HT1080 (cell line): ENCODE data around the gene C14orf119. TPM values are rescaled to one million over a fixed set of nuclear protein-coding genes. Genes with fewer than 3 reads are reported as not detected.

Experiments used
- DNase-seq: peaks from one replicate; pipeline ENCODE4 v3.0.0-alpha.2; 2015; ENCODE audit warnings: low read depth
- total RNA-seq: library from RNA; depleted of rRNA; stranded (reverse); fragments of >200 nt; shearing (Covaris generic); gene quantifications from 2 replicates; pipeline ENCODE4 v1.2.3, GENCODE V29; 2014

Gene C14orf119
- total RNA-seq, 1 experiment from 2014 or later = 82.8 TPM

- DNase-seq = no peak
Observed at GRCh38 chr14:23060536-23061260, 34.6 kb upstream of the C14orf119 start.

GRCh38 chr14:23062002-23062401, 33.3 kb upstream of the C14orf119 start:
- peak; percentile 96 for DNase-seq

DNA sequence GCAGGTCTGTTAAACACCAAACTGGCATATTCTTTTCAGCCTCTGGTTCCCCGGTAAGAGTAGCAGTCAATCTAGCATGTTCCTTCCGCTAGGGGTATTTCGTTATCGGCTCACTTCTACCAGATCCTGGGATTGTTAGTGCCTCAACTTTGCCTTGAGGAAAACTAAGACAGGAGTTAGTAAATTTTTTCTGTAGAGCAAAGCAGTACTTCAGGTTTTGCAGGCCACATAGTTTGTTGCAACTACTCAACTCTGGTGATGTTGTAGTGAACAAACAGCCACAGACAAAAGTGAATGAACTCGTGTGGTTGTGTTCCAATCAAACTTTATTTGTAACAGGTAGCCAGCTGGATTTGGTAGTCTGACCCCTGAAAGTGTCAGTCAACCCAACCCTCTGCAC, 31.7 kb upstream of the C14orf119 start:
- DNase-seq = no peak

- no peak for DNase-seq
Observed at GRCh38 chr14:23066368-23066767, 28.9 kb upstream of the C14orf119 start.

- DNase-seq = no peak
Observed at GRCh38 chr14:23066855-23067744, 28.2 kb upstream of the C14orf119 start.

DNA sequence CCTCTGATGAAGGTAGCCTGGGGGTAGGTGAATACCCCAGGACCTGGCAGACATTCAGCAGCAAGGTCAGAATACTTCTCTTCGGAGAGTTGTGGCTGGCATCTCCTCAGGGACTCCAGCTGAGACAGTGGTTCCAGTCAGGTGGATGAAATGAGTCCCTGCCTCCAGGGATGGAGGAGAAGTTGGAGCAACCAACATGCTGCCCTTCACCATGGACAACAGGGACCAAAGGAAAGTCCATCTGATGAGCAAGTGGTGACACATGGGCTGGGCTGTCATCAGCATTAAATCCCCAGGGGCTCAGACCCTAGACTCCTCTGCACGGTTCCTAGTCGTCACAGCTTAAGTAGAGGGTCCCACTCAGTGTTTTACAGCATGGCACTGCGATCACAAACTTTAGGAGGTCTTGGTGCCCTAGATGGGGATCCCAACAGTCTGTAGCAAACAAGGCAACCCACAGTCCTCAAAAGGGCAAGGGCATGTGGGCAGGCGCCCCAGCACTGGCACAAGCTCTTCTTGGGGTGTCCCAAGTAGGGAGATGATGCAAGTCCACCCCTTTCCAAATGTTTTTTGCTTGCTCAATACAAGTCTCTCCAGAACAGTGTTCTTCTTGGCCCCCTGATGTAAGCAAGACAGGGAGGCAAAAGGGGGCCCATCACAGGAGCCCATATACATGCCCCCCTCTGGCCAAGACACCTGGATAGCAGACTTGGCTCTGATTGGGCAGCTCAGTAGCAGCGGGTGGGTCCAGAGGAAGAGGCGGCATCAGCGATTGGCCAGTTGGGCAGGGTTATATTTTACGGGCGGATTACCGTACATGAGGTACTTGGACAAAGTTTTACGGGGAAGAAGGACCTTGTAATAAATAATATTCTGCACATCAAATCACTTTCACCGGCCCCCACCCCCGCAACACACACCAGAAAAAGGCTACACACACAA, 27.2 kb upstream of the C14orf119 start:
- DNase-seq = no peak

DNA sequence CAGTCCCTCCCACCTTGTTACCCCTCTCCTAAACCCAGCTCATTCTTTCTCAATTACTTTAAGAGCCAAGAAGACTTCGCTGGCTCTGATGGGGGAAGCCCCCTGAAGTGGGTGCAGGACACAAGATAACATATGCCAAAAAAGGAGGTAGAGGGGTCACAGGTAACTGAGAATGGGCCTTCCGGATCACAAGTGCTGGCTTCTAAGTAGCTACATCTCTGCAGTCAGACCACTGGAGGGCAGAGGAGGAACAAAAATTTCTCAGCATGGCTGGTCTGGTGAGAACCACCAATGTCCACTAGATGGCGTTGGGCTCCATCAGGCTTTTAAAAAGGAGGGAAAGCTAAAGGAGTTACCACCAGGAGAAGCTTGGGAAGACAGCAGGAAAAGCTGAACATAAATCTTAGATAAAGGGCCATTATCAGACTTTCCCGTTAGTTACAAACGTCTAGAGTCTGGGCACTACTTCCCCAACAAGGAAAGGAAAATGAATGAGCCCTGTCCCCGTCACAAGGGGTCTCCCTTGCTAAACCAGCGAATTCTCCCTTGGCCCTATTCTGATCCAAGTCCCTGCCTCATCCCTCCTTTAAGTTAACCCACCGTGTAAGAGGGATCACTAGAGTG, 26.4 kb upstream of the C14orf119 start:
- DNase-seq = peak; percentile 92

DNA sequence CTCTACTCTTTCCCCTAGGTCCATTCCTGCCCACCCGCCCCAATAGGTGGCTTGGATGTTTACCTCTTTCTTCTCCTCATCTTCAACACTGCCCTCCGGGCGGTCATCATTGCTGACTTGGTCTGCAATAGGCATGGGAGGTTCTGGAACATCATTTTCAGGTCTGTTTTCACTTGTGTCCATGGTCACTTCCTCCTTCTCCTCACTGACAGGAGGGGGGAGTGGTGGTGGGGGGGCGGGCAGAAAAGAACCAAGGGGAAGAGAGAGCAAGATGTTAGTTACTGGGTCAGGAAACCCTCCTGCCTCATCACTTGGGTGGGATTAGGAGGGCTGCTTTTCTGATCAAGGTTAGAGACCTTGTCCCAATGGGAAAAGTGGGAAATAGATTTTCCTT, 25.9 kb upstream of the C14orf119 start:
- DNase-seq = no peak

DNA sequence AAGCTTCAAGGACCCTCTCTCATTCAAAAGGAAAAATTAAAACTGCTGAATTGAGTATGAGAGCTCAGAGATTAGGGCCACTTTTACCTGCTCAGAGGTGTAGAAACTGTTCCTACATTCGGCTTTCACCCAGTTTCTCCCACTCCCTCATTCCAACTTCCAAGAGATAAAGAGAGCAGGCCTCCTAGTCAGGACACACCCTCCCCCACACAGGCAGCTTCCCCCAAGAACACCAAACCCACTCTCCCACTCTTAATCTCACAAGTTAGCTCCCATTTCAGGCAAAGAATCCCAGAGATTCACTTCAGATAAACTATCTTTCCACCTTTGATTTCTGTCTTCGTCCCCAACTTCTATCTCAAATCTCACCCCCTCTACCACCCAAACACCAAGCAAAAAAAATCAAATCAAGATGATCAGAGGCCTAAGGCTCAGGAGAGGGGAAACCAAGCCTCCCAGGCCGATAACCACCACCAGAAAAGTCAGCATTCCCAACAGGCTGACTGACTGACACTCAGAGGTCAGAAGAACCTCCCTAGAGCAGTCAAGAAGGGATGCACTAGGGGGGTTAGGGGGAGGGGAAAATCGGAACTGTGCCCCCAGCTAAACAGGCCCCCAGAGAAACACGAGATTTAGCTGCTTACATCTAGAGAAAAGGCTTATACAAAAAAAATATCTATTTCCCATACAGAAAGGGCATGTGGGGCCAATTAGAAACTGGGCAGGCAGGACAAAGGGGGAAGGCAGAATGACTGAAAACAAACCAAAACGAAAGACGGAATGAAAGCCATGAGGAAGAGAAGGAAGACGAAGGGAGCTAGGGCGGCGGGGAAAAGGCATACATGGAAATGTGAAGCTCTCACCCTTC, 24.8 kb upstream of the C14orf119 start:
- DNase-seq = no peak

GRCh38 chr14:23071244-23071920, 23.9 kb upstream of the C14orf119 start:
- DNase-seq = peak; percentile 89

DNA sequence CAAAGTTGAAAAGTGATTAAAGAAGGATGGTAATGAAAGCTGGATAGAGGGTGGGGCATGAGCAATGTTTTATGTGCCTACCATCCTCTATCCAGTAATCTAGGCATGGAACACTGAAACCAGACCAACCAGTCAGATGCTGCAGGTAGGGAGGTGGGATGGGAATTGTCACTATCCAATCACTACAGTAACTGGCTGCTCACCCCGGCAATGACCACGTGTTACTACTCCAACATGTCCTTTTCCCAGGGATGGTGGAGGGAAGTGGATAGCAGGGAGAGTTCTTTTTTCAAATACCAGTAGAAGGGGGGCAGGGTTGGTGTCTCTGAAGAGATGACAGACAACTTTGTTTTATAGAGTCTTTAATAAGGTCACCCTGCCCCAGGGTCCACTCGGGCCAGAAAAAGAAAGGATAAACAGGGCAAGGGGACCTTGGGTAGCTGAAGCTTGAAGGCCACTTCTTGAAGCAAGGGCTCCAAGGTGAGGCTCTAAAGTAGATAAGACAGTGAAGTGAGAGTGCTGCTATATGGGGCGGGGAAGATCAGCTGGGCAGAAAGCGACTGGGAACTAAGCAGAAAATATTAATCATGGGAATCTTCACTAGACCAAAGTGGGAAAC, 23.3 kb upstream of the C14orf119 start:
- no peak for DNase-seq

GRCh38 chr14:23074906-23075305, 20.4 kb upstream of the C14orf119 start:
- no peak for DNase-seq

- DNase-seq = no peak
Observed at GRCh38 chr14:23076785-23077408, 18.4 kb upstream of the C14orf119 start.

- DNase-seq = no peak
Observed at GRCh38 chr14:23077962-23078361, 17.3 kb upstream of the C14orf119 start.

DNA sequence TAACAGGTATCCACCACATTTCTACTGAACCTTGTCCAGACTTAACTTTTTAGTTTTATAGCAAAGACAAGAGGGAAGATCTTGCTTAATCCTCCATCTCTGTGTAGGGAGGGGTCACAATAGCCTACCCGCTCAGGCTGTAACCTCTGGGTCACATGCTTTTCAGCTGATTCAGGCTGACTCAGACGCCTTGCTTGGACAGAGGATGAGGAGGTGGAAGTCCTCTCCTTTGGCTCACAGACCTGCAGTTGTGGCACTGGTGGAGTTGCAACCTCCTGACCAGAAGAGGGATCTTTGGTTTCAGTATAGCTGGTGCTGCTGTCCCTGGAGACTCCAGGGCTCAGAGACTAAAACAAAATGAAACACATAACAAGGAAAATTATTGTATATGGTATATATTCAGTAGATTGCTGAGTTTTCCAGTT, 16.6 kb upstream of the C14orf119 start:
- peak; percentile 95 for DNase-seq

DNA sequence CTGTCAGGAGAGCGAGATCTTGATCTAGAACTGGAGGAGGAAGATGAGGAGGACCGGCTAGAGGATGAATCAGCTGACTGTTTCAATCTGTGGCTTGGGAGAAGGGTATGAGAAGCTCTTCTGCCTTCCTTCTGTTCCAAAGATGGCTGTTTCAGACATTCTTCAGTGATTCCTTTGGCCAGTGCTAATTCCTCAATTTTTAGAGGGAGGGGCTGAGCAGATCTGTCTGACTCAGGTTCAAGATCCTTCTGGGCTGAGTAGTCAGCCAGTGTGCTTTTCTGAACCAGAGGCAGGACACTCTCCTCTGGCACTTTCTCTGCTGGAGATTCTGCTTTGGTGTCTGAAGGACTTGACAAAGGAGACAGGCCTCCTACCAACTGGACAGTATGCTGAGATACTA, 15.6 kb upstream of the C14orf119 start:
- DNase-seq = no peak

DNA sequence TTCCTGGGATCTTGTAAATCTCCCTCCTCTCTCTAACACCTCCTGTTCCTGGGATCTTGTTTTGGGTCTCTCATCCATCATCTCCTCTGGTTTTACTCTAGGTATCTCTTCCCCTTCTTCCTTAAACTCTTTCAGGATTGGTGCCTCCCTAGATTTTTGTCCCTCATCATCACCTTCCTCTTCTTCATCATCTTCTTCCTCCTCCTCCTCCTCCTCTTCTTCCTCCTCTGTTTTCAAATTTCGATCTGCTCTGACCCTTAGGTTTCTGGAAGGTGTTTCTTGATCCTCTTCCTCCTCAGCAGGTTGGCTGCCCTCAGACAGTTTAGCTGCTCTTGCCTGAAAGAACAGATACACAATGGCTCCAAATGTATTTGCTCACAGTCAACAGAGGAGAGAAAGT, 14.8 kb upstream of the C14orf119 start:
- DNase-seq = no peak

GRCh38 chr14:23085458-23085857, 9.8 kb upstream of the C14orf119 start:
- DNase-seq = no peak
